Transverse colon (tissue), 4 donors: ENCODE data around the gene CNTN4. TPM values are rescaled to one million over a fixed set of nuclear protein-coding genes. Genes with fewer than 3 reads are reported as not detected.

Source experiments
- DNase-seq: peaks from one replicate; pipeline ENCODE4 v3.0.0-alpha.2; 2019
- H3K27ac ChIP-seq, 4 donors: fragments of 200-600 bp; sonication (generic); 2 replicates each; pipeline ENCODE4 v1.5.1; 2016 to 2018; ENCODE audit warnings: inconsistent platforms in 4 of 4
- H3K27me3 ChIP-seq: fragments of 200-600 bp; sonication (generic); 2 replicates; pipeline ENCODE4 v1.5.1; 2017; ENCODE audit warnings: inconsistent platforms
- H3K36me3 ChIP-seq, 4 donors: fragments of 200-600 bp; sonication (generic); 2 replicates each; pipeline ENCODE4 v1.5.1; 2017 to 2019; ENCODE audit warnings: inconsistent platforms in 4 of 4
- H3K4me1 ChIP-seq, 4 donors: fragments of 200-600 bp; sonication (generic); 2 replicates each; pipeline ENCODE4 v1.5.1; 2017 to 2020; ENCODE audit warnings: inconsistent platforms in 4 of 4
- H3K4me3 ChIP-seq, 4 donors: fragments of 200-600 bp; sonication (generic); 1 replicate in 1 of 4; 2 replicates in 3 of 4; pipeline versions ENCODE4 v1.5.1 to v1.6.1; 2017 to 2019; ENCODE audit warnings: inconsistent platforms in 4 of 4
- H3K9me3 ChIP-seq, 2 donors: fragments of 200-600 bp; sonication (generic); 2 replicates each; pipeline ENCODE4 v1.5.1; 2017 to 2019; ENCODE audit warnings: inconsistent platforms in 2 of 2
- CTCF ChIP-seq, 5 experiments: fragments of 200-600 bp in 3 of 5; fragments of 450-650 bp in 2 of 5; sonication (generic) in 3 of 5; IDR thresholded peaks; 1 replicate in 2 of 5; 2 replicates in 3 of 5; pipeline ENCODE4 v1.5.1; 2016 to 2017; ENCODE audit warnings: antibody characterized with exemption in 5 of 5, inconsistent platforms in 3 of 5, mild to moderate bottlenecking in 2 of 5, moderate library complexity in 1 of 5
- EP300 ChIP-seq: sonication (generic); formaldehyde crosslinking; IDR thresholded peaks from one replicate; pipeline ENCODE4 v1.6.1; 2017; ENCODE audit warnings: antibody characterized with exemption, low read depth
- POLR2A ChIP-seq: fragments of 450-650 bp; IDR thresholded peaks from one replicate; pipeline ENCODE4 v1.6.1; 2016; ENCODE audit warnings: antibody characterized with exemption, mild to moderate bottlenecking, moderate library complexity
- POLR2AphosphoS5 ChIP-seq, 3 donors: sonication (generic); formaldehyde crosslinking; IDR thresholded peaks; one replicate each; pipeline ENCODE4 v1.6.1; 2016; ENCODE audit warnings: antibody characterized with exemption in 3 of 3
- WGBS, 2 donors: methylation state at CpG; one replicate each; pipeline ENCODE4 v1.1.5; 2018; ENCODE audit warnings: low coverage in 1 of 2; 5-methylcytosine and 5-hydroxymethylcytosine counted together
- in situ Hi-C, 4 donors: fragments of 200-750 bp; cut with MboI; loops; one replicate each; pipeline versions ENCODE4 v1.15.0 to v1.15.1; 2017; ENCODE audit warnings: low sequenced_read_pairs in 3 of 4, low pct_ligation_motif_present in 1 of 4, low pct_unique_long_range_greater_than_20kb in 1 of 4
- intact Hi-C: fragments of 100-400 bp; cut with DNase I; formaldehyde crosslinking; loops from one replicate; pipeline ENCODE4 v1.15.1; 2023; ENCODE audit warnings: low total_unique reads
- total RNA-seq, 4 donors: library from RNA; depleted of rRNA; stranded (reverse); fragments of >200 nt; gene quantifications; one replicate each; pipeline ENCODE4 v1.1.0, GENCODE V29; 2016

Gene CNTN4
- total RNA-seq, 4 donors from 2014 or later = 17.6 to 49.0 (median 17.8) TPM

GRCh38 chr3:2741516-2741915 is 642.9 kb downstream of the CNTN4 start:
- Histone ChIP-seq H3K9me3 (no peaks in the 10 kb centered on the region), H3K4me1 (no peaks in the 10 kb centered on the region), H3K36me3 (no peaks in the 10 kb centered on the region), H3K4me3 (no peak overlapping the region), H3K27me3 (no peaks in the 10 kb centered on the region), H3K27ac (no peak overlapping the region)
- TF ChIP-seq EP300 (no peak), POLR2AphosphoS5 (IDR thresholded peaks at IDR 0.05) (no peak), CTCF (IDR thresholded peaks at IDR 0.05) (no peak), POLR2A (no peak)
- WGBS, 2 donors = 42 to 53% methylated on average over 2 to 3 of the region's 3 CpGs
- intact Hi-C loops (no loop called here), in situ Hi-C loops (no loop called here)
- no peak for DNase-seq

DNA sequence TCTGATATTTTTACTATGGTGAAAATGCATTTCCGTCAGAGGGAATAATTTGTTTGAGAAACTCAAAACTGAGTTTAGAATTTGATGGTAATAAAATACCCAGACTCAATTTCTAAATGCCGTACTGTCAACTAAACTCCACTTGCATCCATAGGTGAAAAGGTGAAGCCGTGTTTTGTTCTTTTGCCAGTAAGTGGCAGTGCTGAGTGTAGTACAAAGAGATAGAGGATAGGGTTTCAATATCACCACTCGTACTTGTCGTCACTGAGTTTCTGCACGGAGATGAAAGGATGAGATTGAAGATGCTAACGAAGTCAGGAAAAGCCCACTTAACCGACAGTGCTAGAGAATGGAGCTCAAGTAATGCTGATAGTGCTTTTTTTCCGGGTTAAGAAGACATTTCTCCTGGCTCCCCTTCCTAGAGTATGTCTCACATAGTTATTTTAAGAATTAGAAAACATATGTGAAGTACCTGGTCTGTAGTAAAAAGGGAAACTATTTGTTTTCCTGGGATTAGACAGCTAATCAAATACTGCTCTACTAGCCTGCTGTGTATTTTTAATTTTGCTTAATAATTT is 666.4 kb downstream of the CNTN4 start:
- intact Hi-C loops (no loop called here), in situ Hi-C loops (no loop called here)
- 46 to 67% methylated on average over 9 of the region's 9 CpGs for WGBS, 2 donors
- Histone ChIP-seq H3K27me3 (no peaks in the 10 kb centered on the region), H3K36me3 (no peaks in the 10 kb centered on the region), H3K4me3 (no peak overlapping the region), H3K9me3 (no peaks in the 10 kb centered on the region), H3K4me1 (no peaks in the 10 kb centered on the region), H3K27ac (no peak overlapping the region)
- no peak for DNase-seq
- TF ChIP-seq CTCF (IDR thresholded peaks at IDR 0.05) (no peak), POLR2AphosphoS5 (IDR thresholded peaks at IDR 0.05) (no peak), EP300 (no peak), POLR2A (no peak)

GRCh38 chr3:2770451-2770850 is 671.8 kb downstream of the CNTN4 start:
- 40 to 53% methylated on average over 1 to 2 of the region's 2 CpGs for WGBS, 2 donors
- intact Hi-C loops (no loop called here), in situ Hi-C loops (no loop called here)
- no peak for TF ChIP-seq CTCF (IDR thresholded peaks at IDR 0.05)
- TF ChIP-seq POLR2A = no peak
- TF ChIP-seq POLR2AphosphoS5 (IDR thresholded peaks at IDR 0.05) = no peak
- TF ChIP-seq EP300 = no peak
- no peaks in the 10 kb centered on the region for H3K36me3 ChIP-seq
- no peaks in the 10 kb centered on the region for H3K9me3 ChIP-seq
- H3K27me3 ChIP-seq = no peaks in the 10 kb centered on the region
- DNase-seq = no peak
- no peaks in the 10 kb centered on the region for H3K4me1 ChIP-seq
- no peak overlapping the region for H3K4me3 ChIP-seq
- H3K27ac ChIP-seq = no peak overlapping the region

- Histone ChIP-seq H3K4me1 (no peaks in the 10 kb centered on the region), H3K27me3 (no peaks in the 10 kb centered on the region), H3K36me3 (no peaks in the 10 kb centered on the region), H3K4me3 (no peak overlapping the region), H3K27ac (no peak overlapping the region), H3K9me3 (no peaks in the 10 kb centered on the region)
- TF ChIP-seq CTCF (IDR thresholded peaks at IDR 0.05) = no peak
- no peak for TF ChIP-seq POLR2AphosphoS5 (IDR thresholded peaks at IDR 0.05)
- no peak for TF ChIP-seq EP300
- TF ChIP-seq POLR2A = no peak
- intact Hi-C loops (no loop called here), in situ Hi-C loops (no loop called here)
- no peak for DNase-seq
Measured at GRCh38 chr3:2771193-2771592, 672.5 kb downstream of the CNTN4 start.
